HT1080 (cell line): ENCODE results near the gene CARD16. TPM values are rescaled to one million over a fixed set of nuclear protein-coding genes. Genes with fewer than 3 reads are reported as not detected.
"Not testable (repeated sequence)": the region's sequence is repeated elsewhere in the genome, so short reads cannot be mapped to it uniquely, and the experiment has no call there.

Source experiments
- DNase-seq: peaks from one replicate; pipeline ENCODE4 v3.0.0-alpha.2; 2015; ENCODE audit warnings: low read depth
- polyA plus RNA-seq, 2 experiments: library from polyadenylated mRNA; depleted of rRNA; stranded (reverse); fragments of >200 nt; gene quantifications; 2 replicates each; pipeline ENCODE4 v1.2.3, GENCODE V29; 2015
- total RNA-seq: library from RNA; depleted of rRNA; stranded (reverse); fragments of >200 nt; shearing (Covaris generic); gene quantifications from 2 replicates; pipeline ENCODE4 v1.2.3, GENCODE V29; 2014; rRNA removed

Gene CARD16
- 3.3 and 4.5 TPM in 2 replicates for total RNA-seq
- polyA plus RNA-seq (2015; cell fraction: cytosol; rRNA removed): 2.2 and 2.3 TPM in 2 replicates
- polyA plus RNA-seq (2015; cell fraction: nucleus; rRNA removed): 1.7 and 3.7 TPM in 2 replicates

DNA sequence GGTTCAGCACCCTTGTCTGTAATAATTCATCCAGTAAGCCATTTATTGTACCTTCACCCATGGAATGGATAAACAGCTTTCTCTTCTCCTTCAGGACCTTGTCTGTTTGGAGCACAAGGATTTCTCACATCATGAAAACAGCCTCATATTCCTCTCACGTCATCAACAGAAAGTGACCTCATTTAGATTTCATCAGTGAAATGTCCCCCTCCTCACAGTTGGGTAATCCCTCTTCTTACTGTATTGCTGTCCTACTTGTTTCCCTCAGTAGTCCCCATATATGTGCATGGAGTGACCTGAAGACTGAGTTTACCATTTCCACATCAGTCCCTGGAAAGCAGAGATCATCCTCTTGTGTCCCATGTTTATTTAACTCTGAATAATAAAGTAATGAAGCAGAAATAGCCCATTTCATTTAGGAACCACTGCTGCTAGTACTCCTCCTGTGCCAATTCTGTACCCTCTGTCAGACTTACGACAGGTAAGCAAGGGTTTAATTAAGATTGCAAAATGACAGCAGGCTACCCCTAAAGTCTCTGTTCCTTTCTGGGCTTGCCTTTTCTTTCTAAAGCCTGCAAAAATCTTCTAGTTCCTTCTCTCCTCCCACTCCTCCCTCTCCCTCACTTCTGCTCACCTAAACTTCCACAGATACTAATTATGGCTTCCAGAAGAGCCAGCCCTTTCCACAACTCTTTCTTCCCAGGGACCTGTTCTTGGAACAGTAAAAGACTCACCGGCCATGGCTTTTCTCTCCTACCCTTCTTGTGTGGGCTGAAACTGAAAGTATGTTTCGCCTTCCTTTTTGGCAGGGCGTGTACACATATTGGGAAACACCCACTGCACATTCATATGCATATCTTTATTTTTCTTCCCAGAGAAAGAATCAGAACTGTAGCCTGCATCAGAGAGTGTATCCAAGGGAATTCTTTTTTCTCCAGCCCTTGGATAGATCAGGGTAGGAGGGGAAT is at the start of gene CARD16:
CARD16 (minus strand) TSS at position 779 of the 968 bp plus-strand sequence; CDS start at position 741, 38 bp downstream.
- DNase-seq: peak; percentile 43

DNA sequence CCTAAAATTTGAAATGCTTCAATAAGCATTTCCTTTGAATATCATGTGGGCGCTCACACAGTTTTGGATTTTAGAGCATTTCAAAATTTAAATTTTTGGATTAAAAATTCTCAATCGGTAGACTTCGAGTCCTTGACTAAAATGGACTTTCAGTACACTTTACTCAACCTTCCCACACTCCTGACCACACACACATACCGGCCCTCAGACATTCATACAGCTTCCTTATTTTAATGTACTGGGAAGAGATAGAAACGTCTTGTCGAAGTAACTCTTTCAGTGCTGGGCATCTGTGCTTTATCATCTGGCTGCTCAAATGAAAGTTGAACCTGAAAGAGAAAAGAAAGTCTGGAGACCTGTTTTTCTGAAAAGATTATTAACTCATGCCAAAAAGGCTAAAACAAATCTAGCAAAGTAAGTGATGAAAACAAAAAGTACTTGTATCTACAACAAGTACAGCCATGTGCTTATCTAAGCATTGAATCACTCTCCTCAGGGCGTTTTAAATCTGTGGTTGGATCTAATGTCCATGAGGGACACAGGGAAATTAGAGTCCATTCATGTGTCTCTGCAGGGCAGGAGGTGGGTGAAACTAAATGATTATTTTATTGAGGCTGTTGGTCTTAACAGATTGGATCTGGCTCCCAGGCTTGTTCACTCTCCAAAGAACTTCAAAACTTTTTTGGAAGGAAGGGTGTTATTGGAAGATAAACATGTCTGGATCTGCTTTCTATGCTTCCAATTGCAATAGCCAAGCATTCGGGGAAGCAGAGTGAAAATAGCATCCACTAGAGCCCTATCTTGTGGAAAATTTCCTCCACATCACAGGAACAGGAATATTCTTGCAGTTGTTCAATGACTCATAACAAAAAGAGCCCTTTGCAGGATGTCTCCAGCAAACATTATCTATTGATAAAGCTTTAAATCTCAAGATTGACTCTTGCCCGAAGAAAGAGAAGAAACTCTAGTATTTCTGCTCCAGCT is 47.4 kb upstream of the CARD16 start:
- DNase-seq: no peak

GRCh38 chr11:105081412-105082150 is 36.4 kb upstream of the CARD16 start:
- no peak for DNase-seq

GRCh38 chr11:105080171-105080906 is 35.2 kb upstream of the CARD16 start:
- not testable (repeated sequence) for DNase-seq

- DNase-seq: no peak
Observed at GRCh38 chr11:105078283-105078682, 33.1 kb upstream of the CARD16 start.

DNA sequence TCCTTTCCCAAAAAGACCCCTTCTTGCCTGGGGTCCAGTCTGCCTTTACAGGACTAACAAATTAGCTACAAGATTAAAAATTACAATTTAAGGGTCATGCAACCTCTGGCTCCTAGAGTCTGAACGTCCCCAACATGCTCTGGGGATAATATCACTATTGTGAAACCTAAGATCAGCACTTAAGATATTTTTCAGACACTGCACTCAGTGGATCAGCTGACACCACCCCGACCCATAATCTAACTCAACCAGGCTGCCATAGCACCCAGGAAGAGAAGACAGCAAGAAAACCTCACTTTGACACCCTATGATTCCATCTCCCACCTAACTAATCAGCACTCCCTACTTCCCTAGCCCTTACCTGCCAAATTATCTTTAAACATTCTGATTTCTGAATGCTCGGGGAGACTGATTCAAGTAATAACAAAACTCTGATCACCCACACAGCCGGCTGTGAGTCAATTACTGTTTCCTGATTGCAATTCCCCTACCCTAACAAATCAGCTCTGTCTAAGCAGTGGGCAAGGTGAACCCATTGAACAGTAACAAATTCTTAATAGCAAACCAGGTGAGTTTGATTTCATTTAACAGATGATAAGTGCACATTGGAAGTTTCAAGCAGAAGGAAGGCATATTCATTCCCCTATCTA is 32.1 kb upstream of the CARD16 start:
- not testable (repeated sequence) for DNase-seq

DNA sequence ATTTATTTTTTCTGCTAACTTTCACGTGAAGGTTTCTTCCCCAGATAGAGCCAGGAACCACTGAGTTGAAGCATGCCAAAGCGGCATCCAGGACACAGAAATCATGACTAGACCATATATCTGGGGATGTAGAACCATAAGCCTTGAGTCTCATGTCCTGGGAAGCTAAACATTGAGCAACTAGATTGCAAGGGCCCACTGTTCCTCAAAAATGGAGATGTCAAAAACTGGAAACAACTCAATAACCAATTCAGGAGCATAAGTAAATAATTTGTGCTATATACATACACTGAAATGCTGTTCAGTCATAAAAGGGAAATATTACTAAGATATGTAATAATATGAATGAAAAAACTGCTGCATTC is 29.0 kb upstream of the CARD16 start:
- DNase-seq: no peak

DNA sequence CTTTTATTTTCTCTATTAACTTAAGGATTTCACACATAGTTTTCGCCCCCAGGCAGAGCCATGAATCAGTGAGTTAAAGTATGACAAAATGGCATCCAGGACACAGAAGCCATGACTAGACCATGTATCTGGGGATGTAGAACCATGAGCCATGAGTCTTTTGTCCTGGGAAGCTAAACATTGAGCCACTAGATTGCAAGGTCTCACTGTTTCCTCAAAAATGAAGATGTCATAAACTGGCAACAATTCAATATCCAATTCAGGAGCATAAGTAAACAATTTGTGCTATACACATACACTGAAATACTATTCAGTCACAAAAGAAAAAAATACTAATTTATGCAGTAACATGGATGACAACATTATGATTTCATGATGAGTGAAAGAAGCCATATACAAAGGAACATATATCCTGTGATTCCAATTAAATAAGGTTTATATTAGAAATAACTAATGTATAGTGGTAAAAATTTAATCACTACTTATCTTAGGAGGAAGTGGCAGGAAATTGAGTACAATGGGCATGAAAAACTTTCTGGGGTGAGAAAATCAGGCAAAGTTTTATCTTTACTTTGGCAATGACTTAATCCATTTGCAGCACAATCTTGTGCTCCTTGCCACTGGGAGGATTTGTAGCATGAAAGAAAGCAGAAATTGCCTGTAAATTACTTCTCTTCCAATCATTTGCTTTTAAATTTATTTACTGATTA is 28.5 kb upstream of the CARD16 start:
- no peak for DNase-seq

DNA sequence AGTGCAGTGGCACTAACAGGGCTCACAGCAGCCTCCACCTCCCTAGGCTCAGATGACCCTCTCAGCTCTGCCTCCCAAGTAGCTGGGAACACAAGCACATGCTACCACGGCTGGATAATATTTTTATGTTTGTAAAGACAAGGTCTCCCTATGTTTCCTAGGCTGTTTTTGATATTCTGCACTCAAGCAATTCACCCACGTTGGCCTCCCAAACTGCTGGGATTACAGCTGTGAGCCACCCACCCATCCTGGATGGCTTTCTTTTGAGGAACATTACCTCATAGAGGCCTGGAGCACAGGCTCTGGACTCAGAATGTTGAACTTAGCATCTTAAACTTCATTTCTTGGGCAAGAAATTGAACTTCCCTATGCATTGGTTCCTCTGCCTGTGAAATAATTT is 26.9 kb upstream of the CARD16 start:
- not testable (repeated sequence) for DNase-seq

GRCh38 chr11:105071089-105071732 is 26.1 kb upstream of the CARD16 start:
- no peak for DNase-seq

DNA sequence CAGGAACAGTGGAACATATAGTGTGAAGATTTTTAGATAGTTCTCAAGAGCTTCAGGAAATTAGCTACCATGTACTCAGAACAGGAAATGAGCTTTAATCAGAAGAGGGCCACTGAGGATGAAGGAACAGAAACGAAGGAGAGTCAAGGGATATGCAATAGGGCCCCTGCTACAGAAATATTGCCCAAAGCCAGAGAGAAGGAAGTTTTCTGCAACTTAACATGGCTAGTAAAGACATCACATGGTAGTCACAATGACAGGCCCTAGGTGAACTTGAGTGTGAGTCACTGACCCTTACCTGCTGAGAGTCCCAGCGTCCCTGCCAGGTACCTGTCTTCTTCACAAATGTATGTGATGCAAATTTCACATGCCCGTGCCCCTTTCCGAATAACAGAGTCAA is 25.2 kb upstream of the CARD16 start:
- no peak for DNase-seq

- DNase-seq: not testable (repeated sequence)
Observed at GRCh38 chr11:105069749-105070148, 24.6 kb upstream of the CARD16 start.

DNA sequence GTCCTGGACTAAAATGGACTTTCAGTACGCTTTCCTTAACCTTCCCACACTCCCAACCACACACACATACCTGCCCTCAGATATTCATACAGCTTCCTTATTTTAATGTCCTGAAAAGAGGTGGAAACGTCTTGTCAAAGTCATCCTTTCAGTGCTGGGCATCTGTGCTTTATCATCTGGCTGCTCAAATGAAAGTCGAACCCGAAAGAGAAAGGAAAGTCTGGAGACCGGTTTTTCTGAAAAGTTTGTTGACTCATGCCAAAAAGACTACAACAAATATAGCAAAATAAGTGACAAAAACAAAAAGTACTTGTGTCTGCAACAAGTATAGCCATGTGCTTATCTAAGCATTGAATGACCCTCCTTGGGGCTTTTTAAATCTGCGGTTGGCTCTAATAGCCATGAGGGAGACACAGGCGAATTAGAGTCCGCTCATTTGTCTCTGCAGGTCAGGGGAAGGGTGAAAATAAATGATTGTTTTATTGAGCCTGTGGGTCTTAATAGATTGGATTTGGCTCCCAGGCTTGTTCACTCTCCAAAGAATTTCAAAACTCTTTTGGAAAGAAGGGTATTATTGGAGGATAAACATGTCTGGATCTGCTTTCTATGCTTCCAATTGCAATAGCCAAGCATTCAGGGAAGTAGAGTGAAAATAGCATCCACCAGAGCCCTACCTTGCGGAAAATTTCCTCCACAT is 18.3 kb upstream of the CARD16 start:
- not testable (repeated sequence) for DNase-seq

DNA sequence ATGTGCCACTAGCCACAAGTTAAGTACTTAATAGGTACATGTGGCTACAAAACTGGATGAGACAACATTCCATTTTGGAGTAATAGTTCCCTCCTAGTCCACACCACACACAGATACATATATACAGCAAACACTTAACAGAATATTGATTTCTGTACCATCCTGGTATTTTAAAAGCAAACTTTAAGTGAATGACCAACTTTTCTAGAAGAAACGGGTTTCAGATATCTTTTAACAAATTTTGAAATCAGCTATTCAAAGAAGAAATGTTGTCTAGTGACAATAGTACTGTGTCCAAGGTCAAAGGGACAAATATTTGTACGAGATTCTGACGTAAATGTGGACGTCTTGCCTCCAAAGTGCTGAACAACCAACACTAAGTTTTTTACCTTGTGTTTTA is 12.3 kb upstream of the CARD16 start:
- DNase-seq: no peak

DNA sequence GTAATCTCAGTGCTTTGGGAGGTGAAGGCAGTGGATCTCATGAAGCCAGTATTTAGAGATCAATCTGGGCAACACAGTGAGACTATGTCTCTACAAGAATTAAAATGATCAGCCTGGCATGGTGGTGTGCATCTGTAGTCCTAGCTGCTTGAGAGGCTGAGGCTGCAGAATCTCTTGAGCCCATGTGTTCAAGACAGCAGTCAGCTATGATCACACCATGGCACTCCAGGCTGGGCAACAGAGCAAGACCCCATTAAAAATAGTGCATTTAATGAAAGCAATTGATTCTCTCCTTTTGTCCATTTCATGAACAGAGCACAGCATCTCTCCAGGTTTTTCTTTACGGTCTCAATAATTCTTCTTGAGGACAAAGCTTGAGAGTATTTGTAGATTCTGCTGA is 11.3 kb upstream of the CARD16 start:
- DNase-seq: no peak

GRCh38 chr11:105054723-105055493 is 9.8 kb upstream of the CARD16 start:
- DNase-seq: no peak

- DNase-seq: no peak
Observed at GRCh38 chr11:105052487-105052886, 7.4 kb upstream of the CARD16 start.
